HEK293T (cell line): ENCODE data around the gene TATDN3.

ENCODE experiments used
- ARNT ChIP-seq: fragments of 450-650 bp; IDR thresholded peaks from 2 replicates; pipeline ENCODE4 v1.6.1; 2017; ENCODE audit warnings: mild to moderate bottlenecking
- BHLHE40 ChIP-seq: fragments of 450-650 bp; IDR thresholded peaks from 2 replicates; pipeline ENCODE4 v1.6.1; 2016; ENCODE audit warnings: mild to moderate bottlenecking, moderate library complexity, borderline replicate concordance
- CTBP1 ChIP-seq: fragments of 450-650 bp; IDR thresholded peaks from 2 replicates; pipeline ENCODE4 v1.6.1; 2016; ENCODE audit warnings: borderline replicate concordance
- FOXA1 ChIP-seq: fragments of 450-650 bp; IDR thresholded peaks from 2 replicates; pipeline ENCODE4 v1.6.1; 2016; ENCODE audit warnings: mild to moderate bottlenecking
- FOXK2 ChIP-seq: fragments of 450-650 bp; IDR thresholded peaks from 2 replicates; pipeline ENCODE4 v1.6.1; 2016; ENCODE audit warnings: mild to moderate bottlenecking
- HDGF ChIP-seq: fragments of 450-650 bp; IDR thresholded peaks from 2 replicates; pipeline ENCODE4 v1.6.1; 2017; ENCODE audit warnings: antibody characterized with exemption, borderline replicate concordance
- NFRKB ChIP-seq: fragments of 450-650 bp; IDR thresholded peaks from 2 replicates; pipeline ENCODE4 v1.6.1; 2016; ENCODE audit warnings: mild to moderate bottlenecking, moderate library complexity
- PKNOX1 ChIP-seq: fragments of 450-650 bp; IDR thresholded peaks from 2 replicates; pipeline ENCODE4 v1.6.1; 2016
- SUZ12 ChIP-seq: fragments of 450-650 bp; IDR thresholded peaks from 2 replicates; pipeline ENCODE4 v1.6.1; 2016; ENCODE audit warnings: mild to moderate bottlenecking
- TARDBP ChIP-seq: fragments of 450-650 bp; IDR thresholded peaks from 2 replicates; pipeline ENCODE4 v1.6.1; 2016

GRCh38 chr1:212827831-212828278, 36.2 kb downstream of the TATDN3 start:
- TF ChIP-seq FOXA1 (no peak), ARNT (no peak), BHLHE40 (no peak), HDGF (no peak), PKNOX1 (no peak), CTBP1 (no peak), NFRKB (no peak), FOXK2 (no peak), TARDBP (no peak), SUZ12 (no peak)
